Activated CD4-positive, alpha-beta memory T cell treated with anti-CD3 and anti-CD28 coated beads, Interleukin-2, amount 10 ng/mL, durations not matched to agents 7 days and 5 days (primary cell): Measurements from ENCODE around the gene GOLGA5. TPM values are rescaled to one million over a fixed set of nuclear protein-coding genes. Genes with fewer than 3 reads are reported as not detected.

Experiments used
- CTCF ChIA-PET: fragments of 350-600 bp; sonication (Branson Sonifier 250); formaldehyde crosslinking; loops from one replicate; lab custom pipeline; 2021; ENCODE audit warnings: antibody characterized with exemption, inconsistent platforms; lab: Charles Lee
- POLR2A ChIA-PET: fragments of 350-600 bp; sonication (Branson Sonifier 250); formaldehyde crosslinking; loops from one replicate; lab custom pipeline; 2021; ENCODE audit warnings: antibody characterized with exemption; lab: Charles Lee
- DNase-seq: peaks from one replicate; pipeline ENCODE4 v3.0.0-alpha.2; 2020
- H3K27ac Mint-ChIP-seq: one replicate; pipeline ENCODE4 v1.8.0; 2021; ENCODE audit warnings: mild to moderate bottlenecking, mixed read lengths
- H3K27me3 Mint-ChIP-seq: one replicate; pipeline ENCODE4 v1.8.0; 2021; ENCODE audit warnings: mixed read lengths
- H3K36me3 Mint-ChIP-seq: one replicate; pipeline ENCODE4 v1.8.0; 2021; ENCODE audit warnings: low read depth, mixed read lengths
- H3K4me1 Mint-ChIP-seq: one replicate; pipeline ENCODE4 v1.8.0; 2021; ENCODE audit warnings: mixed read lengths
- H3K4me3 Mint-ChIP-seq: one replicate; pipeline ENCODE4 v1.8.0; 2021; ENCODE audit warnings: mild to moderate bottlenecking, mixed read lengths
- H3K9me3 Mint-ChIP-seq: one replicate; pipeline ENCODE4 v1.8.0; 2021; ENCODE audit warnings: mixed read lengths
- total RNA-seq, 2 experiments: library from RNA; stranded (reverse); gene quantifications; one replicate each; pipeline ENCODE4 v1.2.3, GENCODE V29; 2021

Gene GOLGA5
- total RNA-seq, 2 experiments from 2014 or later, result 22.2 to 24.0 TPM

DNA sequence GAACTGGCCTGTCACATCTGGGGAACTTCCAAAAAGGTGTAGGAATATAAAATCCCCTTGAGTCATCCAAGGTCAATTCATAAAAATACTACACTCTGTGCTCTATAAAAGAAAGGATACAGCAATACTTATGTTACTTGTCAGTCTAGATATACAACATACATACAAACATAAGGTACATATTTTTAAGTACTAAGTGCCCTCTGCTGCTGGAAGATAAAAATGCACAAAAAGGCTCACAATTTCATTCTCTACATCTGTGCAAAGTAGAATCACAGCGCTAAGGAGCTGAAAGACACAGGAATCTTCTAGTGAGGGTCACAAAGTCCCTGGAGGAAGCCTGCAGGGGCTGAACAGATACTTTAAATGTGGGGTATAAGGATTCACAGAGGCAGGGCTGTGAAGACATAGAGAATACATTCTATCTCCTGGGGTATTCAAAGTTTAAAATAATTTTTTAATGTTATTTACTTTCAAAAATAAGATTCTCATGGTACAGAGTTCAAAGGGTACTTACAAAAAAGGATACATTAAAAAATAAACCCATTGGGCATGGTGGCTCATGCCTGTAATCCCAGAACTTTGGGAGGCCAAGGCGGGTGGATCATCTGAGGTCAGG lies 10.2 kb upstream of the GOLGA5 start:
- ChIA-PET POLR2A (interaction anchor here (1.0 kb wide), 1 partner anchor 10 kb away, joined by 3 read pairs; the partner anchor contains the start of gene GOLGA5), CTCF (interaction anchor here (0.7 to 7.5 kb wide), 7 partner anchors 9 to 749 kb away, joined by 3 to 82 read pairs (median 5); no protein-coding TSS in a partner anchor)
- Mint-ChIP-seq H3K27me3 (no peaks in the 10 kb centered on the region), H3K4me3 (no peak overlapping the region), H3K4me1 (peaks cover 25% of the 10 kb centered on the region), H3K9me3 (peaks cover 3% of the 10 kb centered on the region), H3K36me3 (no peaks in the 10 kb centered on the region), H3K27ac (no peak overlapping the region)
- DNase-seq, result no peak

DNA sequence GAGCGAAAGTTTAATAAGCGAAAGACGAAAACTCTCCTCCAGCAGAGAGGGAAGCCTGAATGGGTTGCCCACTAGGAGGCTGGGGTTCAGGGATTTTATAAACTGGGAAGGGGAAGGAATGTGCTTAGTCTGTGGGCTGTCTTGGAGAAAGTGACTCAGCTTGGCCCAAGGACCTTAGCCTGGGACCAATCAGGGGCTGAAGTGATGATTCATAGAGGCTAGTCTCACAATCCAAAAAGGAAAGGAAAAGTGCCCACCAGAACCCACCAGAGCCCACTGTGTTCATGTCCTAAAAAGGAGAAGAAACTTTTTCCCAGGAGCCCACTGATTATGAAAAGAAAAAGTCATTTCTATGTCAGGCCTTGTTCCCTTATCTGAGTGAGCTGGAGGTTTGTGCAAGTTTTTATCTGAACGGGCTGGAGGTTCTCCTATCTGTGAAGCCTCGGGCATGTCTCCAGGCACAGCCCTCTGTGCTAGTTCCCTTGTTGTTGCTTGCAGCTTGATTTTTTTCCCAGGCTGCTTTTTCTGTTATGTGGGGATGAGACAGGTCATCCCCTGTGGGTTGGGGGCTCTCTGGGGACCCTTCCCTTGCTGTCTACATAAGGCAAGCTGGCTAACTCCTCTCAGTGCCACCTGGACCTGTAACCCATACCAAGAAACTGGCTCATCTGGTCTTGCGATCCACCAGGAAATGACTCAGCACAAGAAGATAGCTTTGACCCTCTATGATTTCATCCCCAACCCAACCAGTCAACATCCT lies 8.3 kb upstream of the GOLGA5 start:
- no peak overlapping the region for H3K27ac Mint-ChIP-seq
- H3K9me3 Mint-ChIP-seq, result peaks cover 17% of the 10 kb centered on the region
- peaks cover 9% of the 10 kb centered on the region for H3K27me3 Mint-ChIP-seq
- ChIA-PET POLR2A (no interaction called here), CTCF (interaction anchor here (0.7 to 7.5 kb wide), 6 partner anchors 57 to 99 kb away, joined by 3 to 82 read pairs (median 6); no protein-coding TSS in a partner anchor)
- DNase-seq, result no peak
- peaks cover 11% of the 10 kb centered on the region for H3K4me1 Mint-ChIP-seq
- H3K4me3 Mint-ChIP-seq, result no peak overlapping the region
- peaks cover 12% of the 10 kb centered on the region for H3K36me3 Mint-ChIP-seq

DNA sequence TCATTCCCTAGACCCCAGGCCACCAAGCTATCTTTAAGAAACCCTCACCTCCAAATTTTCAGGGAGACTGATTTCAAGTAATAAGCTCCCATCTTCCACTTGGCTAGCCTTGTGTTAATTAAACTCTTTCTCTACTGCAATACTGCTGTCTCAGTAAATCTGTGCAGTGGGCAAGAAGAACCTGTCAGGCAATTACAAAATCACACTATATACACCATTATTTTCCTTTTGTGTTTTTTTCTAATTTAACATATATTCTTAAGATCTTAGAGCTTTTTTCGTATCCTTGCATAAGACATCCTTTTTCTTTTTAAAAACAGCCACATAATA lies 7.7 kb upstream of the GOLGA5 start:
- Mint-ChIP-seq H3K9me3 (peaks cover 18% of the 10 kb centered on the region), H3K4me3 (no peak overlapping the region), H3K36me3 (peaks cover 14% of the 10 kb centered on the region), H3K27me3 (peaks cover 11% of the 10 kb centered on the region), H3K27ac (no peak overlapping the region), H3K4me1 (peaks cover 9% of the 10 kb centered on the region)
- ChIA-PET POLR2A (no interaction called here), CTCF (interaction anchor here (0.8 to 7.5 kb wide), 4 partner anchors 58 to 100 kb away, joined by 3 to 82 read pairs (median 8); no protein-coding TSS in a partner anchor)
- no peak for DNase-seq

DNA sequence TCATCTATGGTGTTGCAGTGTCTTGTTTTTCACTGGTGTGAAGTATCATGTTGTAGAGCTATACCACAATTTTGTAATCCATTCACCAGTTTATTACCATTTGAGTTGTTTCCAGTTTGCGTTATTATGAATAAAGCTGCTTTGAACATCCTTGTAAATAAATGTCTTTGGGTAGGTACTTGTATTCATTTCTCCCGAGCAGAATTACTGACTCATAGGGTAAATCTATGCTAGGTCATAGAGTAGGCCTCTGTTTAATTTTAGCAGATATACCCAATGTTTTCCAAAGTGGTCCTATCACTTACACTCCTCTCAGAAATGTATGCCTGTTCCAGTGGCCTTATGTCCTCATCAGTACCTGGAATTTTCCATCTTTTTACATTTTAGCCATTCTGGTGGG lies 6.6 kb upstream of the GOLGA5 start:
- H3K27me3 Mint-ChIP-seq, result peaks cover 15% of the 10 kb centered on the region
- POLR2A ChIA-PET, result no interaction called here
- H3K36me3 Mint-ChIP-seq, result peaks cover 14% of the 10 kb centered on the region
- H3K9me3 Mint-ChIP-seq, result peaks cover 21% of the 10 kb centered on the region
- no peak overlapping the region for H3K27ac Mint-ChIP-seq
- CTCF ChIA-PET, result interaction anchor here (0.6 to 7.5 kb wide), 4 partner anchors 58 to 101 kb away, joined by 3 to 82 read pairs (median 3); no protein-coding TSS in a partner anchor
- no peak overlapping the region for H3K4me3 Mint-ChIP-seq
- peaks cover 9% of the 10 kb centered on the region for H3K4me1 Mint-ChIP-seq
- DNase-seq, result no peak

DNA sequence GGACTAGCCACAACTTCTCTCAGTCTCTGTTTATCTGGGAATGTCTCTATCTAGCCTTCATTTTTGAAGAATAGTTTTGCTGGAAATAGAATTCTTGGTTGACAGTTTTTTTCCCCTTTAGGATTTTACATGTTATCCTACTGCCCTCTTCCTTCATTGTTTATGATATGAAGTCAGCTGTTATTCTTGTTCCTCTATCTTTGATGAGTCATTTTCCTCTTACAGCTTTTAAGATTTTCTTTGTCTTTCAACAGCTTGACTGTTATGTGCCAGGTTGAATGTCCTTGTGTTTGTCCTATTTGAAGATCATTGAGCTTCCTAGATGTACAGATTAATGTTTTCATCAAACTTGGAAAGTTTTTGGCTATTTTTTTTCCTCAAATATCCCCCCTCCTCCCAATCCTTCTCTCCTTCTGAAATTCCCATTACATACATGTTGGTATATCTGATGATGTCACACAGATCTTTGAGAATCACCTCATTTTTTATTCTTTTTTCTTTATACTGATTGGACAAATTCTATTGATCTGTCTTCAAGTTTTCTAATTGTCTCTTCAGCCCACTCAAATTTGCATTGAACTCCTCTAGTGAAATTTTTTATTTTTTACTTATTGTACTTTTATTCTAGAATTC lies 4.5 kb upstream of the GOLGA5 start:
- CTCF ChIA-PET, result interaction anchor here (1.1 to 1.6 kb wide), 3 partner anchors 63 to 683 kb away, joined by 4 read pairs; partner anchors contain the start of gene ATXN3
- POLR2A ChIA-PET, result no interaction called here
- H3K4me1 Mint-ChIP-seq, result peaks cover 19% of the 10 kb centered on the region
- no peak overlapping the region for H3K4me3 Mint-ChIP-seq
- H3K27ac Mint-ChIP-seq, result no peak overlapping the region
- DNase-seq, result no peak
- H3K9me3 Mint-ChIP-seq, result peaks cover 29% of the 10 kb centered on the region
- peaks cover 15% of the 10 kb centered on the region for H3K27me3 Mint-ChIP-seq
- H3K36me3 Mint-ChIP-seq, result peaks cover 17% of the 10 kb centered on the region

DNA sequence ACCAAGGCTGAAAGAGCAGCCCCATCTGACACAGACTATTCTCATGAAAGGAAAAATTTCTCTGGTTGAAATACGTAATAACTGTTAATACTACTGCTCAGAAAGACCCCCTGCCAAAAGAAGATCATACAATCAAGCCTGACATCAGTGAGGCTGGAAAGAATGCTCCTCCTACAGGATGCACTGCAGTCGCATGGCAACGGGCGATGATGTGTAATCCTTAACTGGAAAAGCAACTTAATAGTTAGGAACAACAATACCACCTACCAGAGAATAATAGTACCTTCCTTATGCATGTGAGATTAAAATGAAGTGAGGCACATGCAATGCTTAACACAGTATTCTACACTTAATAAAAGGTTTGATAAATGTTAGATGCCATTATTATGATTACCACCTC lies 1.2 kb upstream of the GOLGA5 start:
- POLR2A ChIA-PET, result no interaction called here
- Mint-ChIP-seq H3K27ac (no peak overlapping the region), H3K27me3 (peaks cover 15% of the 10 kb centered on the region), H3K4me1 (peaks cover 33% of the 10 kb centered on the region), H3K4me3 (no peak overlapping the region), H3K9me3 (peaks cover 29% of the 10 kb centered on the region), H3K36me3 (peaks cover 26% of the 10 kb centered on the region)
- CTCF ChIA-PET, result interaction anchor here (1.1 to 1.3 kb wide), 3 partner anchors 9 to 107 kb away, joined by 3 to 4 read pairs (median 4); no protein-coding TSS in a partner anchor
- DNase-seq, result no peak

DNA sequence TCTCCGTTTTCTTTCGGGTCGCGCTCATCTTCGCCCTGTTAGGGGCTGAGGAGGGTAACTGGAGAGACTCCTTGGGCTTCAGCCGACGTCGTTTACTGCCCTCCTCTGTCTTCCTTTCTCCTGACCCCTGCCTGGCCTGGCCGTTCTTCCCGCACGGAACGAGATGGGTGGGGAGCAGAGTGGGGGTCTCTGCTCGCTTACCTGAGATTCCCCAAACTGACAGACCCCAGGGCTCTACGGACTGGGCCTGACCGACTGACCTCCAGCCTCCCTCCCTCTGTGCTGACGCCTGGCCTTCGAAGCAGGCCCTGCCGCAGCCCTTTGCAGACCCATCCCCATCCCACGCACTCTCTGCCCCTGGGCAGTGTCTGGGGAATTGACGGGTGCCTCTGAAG lies 439 bp downstream of the GOLGA5 start:
- DNase-seq, result no peak
- peak overlapping the region; percentile 90 for H3K4me3 Mint-ChIP-seq
- peaks cover 12% of the 10 kb centered on the region for H3K27me3 Mint-ChIP-seq
- H3K4me1 Mint-ChIP-seq, result peaks cover 38% of the 10 kb centered on the region
- H3K9me3 Mint-ChIP-seq, result peaks cover 20% of the 10 kb centered on the region
- peaks cover 28% of the 10 kb centered on the region for H3K36me3 Mint-ChIP-seq
- CTCF ChIA-PET, result interaction anchor here (1.4 kb wide), 1 partner anchor 319 kb away, joined by 3 read pairs; no protein-coding TSS in a partner anchor
- H3K27ac Mint-ChIP-seq, result peak overlapping the region; percentile 80
- POLR2A ChIA-PET, result interaction anchor here (0.9 to 1.1 kb wide), 4 partner anchors 11 to 390 kb away, joined by 3 to 4 read pairs (median 3); partner anchors contain the start of genes LYSET and MOAP1

DNA sequence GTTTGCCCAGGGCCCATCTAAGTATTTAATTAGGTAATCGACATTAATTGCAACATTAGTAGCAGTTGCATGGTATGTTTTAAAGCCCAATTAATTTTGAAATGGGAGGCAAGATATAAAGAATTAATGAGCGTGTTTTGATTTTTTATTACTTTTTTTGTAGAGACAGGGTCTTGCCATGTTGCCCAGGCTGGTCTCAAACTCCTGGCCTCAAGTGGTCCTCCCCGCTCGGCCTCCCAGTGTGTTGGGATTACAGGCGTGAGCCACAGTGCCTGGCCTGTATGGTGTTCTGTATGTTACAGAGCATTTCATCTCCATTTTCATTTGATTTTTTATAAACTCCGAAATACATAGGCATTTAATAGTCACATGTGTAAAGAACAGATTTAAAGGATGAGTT lies 856 bp downstream of the GOLGA5 start:
- Mint-ChIP-seq H3K4me3 (peak overlapping the region; percentile 90), H3K4me1 (peaks cover 43% of the 10 kb centered on the region), H3K36me3 (peaks cover 29% of the 10 kb centered on the region), H3K27me3 (peaks cover 10% of the 10 kb centered on the region), H3K27ac (peak overlapping the region; percentile 80), H3K9me3 (peaks cover 16% of the 10 kb centered on the region)
- ChIA-PET CTCF (interaction anchor here (0.8 to 1.1 kb wide), 2 partner anchors 105 to 318 kb away, joined by 3 to 4 read pairs; no protein-coding TSS in a partner anchor), POLR2A (interaction anchor here (1.3 kb wide), 1 partner anchor 52 kb away, joined by 3 read pairs; no protein-coding TSS in a partner anchor)
- no peak for DNase-seq

DNA sequence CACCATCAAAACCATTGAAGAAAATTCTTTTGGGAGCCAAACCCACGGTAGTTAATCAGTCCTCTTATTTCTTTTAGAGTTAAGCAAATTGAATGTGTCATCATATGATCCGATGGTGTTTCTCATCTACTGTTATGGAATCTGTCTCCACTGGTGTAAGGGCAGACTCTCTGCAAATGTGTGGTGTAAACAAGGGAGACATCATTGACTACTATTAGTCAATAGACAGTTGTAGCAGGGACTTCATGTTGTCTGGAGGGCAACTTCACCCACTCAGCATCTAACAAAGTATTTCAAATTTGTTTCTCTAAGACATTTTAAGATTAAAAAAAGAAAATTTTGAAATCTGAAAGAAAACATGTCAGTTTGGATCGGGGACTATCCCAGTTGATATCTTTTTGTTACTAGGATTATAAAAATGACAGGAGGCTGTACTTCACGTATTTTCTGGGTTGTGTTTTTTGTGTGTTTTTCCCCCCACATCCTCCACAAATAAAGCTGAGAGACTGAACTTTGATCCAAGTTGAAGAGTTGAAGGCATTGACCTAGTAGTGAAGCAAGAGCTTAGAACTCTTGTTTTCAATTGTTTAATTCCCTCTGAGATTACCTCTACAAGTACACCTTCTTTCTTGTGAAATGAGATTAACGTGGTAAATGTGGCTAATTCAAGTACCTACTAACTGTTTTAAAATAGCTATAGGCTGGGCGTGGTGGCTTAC lies 4.0 kb downstream of the GOLGA5 start:
- peaks cover 33% of the 10 kb centered on the region for H3K36me3 Mint-ChIP-seq
- H3K4me1 Mint-ChIP-seq, result peaks cover 61% of the 10 kb centered on the region
- DNase-seq, result no peak
- no peak overlapping the region for H3K27ac Mint-ChIP-seq
- POLR2A ChIA-PET, result no interaction called here
- H3K27me3 Mint-ChIP-seq, result no peaks in the 10 kb centered on the region
- CTCF ChIA-PET, result interaction anchor here (0.6 to 1.3 kb wide), 2 partner anchors 341 to 1938 kb away, joined by 3 read pairs; no protein-coding TSS in a partner anchor
- no peak overlapping the region for H3K4me3 Mint-ChIP-seq
- H3K9me3 Mint-ChIP-seq, result peaks cover 3% of the 10 kb centered on the region

DNA sequence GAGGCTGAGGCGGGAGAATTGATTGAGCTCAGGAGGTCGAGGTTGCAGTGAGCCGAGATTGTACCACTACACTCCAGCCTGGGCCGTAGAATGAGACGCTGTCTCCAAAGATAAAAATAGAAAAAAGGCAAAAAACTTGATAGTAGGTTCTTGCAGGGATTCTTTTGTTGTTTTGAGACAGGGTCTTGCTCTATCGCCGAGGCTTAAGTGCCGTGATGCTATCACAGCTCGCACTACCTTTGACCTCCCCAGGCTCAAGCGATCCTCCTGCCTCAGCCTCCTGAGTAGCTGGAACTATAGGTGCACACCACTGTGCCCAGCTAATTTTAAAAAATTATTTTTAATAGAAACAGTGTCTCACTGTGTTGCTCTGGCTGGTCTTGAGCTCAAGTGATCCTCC lies 4.7 kb downstream of the GOLGA5 start:
- H3K9me3 Mint-ChIP-seq, result no peaks in the 10 kb centered on the region
- H3K27ac Mint-ChIP-seq, result no peak overlapping the region
- no peak overlapping the region for H3K4me3 Mint-ChIP-seq
- CTCF ChIA-PET, result interaction anchor here (0.6 to 0.7 kb wide), 2 partner anchors 1176 to 1938 kb away, joined by 3 to 5 read pairs; no protein-coding TSS in a partner anchor
- peaks cover 36% of the 10 kb centered on the region for H3K36me3 Mint-ChIP-seq
- DNase-seq, result no peak
- no peaks in the 10 kb centered on the region for H3K27me3 Mint-ChIP-seq
- peaks cover 55% of the 10 kb centered on the region for H3K4me1 Mint-ChIP-seq
- POLR2A ChIA-PET, result no interaction called here

DNA sequence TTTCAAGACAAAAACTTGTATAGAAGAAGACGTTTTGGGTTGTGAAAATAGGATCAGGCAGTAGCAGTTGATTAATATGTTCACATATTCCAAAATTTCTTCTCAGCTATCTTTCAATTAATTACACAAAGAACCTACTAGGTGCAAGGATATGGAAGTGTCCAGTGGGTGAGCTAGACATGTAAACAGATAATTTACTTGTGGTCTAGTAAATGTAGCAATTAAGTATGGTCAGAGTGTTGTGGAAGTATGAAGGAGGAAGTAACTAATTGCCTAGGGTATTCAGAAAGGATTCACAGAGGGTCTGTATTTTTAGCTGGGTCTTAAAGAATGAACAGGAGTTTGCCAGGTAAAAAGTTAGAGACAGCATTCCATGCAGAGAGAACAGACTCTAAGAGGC lies 5.9 kb downstream of the GOLGA5 start:
- CTCF ChIA-PET, result interaction anchor here (1.0 to 2.2 kb wide), 2 partner anchors 85 to 313 kb away, joined by 5 to 6 read pairs; no protein-coding TSS in a partner anchor
- POLR2A ChIA-PET, result interaction anchor here (1.3 kb wide), 1 partner anchor 82 kb away, joined by 3 read pairs; no protein-coding TSS in a partner anchor
- peaks cover 55% of the 10 kb centered on the region for H3K4me1 Mint-ChIP-seq
- no peak for DNase-seq
- H3K36me3 Mint-ChIP-seq, result peaks cover 42% of the 10 kb centered on the region
- H3K4me3 Mint-ChIP-seq, result no peak overlapping the region
- H3K9me3 Mint-ChIP-seq, result no peaks in the 10 kb centered on the region
- H3K27me3 Mint-ChIP-seq, result no peaks in the 10 kb centered on the region
- H3K27ac Mint-ChIP-seq, result no peak overlapping the region

DNA sequence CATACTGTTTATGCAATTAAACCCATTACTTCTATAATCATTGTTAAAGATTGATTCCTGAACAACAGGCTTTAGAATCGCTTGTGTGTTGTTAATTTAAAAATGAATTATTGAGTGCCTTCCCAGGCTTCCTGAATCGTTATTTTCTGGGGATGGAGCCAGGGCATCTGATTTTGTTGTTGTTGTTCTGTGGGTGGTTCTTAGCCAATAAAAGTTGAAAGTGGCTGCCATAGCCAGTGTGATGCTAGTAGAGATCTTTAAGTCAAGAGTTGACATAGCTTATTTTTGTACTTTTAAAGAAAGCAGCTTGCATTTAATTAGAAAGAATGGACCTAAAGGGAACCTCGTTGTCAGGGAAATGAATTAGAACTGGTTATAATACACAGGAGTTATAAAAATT lies 6.4 kb downstream of the GOLGA5 start:
- Mint-ChIP-seq H3K27me3 (no peaks in the 10 kb centered on the region), H3K27ac (no peak overlapping the region), H3K36me3 (peaks cover 47% of the 10 kb centered on the region), H3K4me1 (peaks cover 50% of the 10 kb centered on the region), H3K4me3 (no peak overlapping the region), H3K9me3 (no peaks in the 10 kb centered on the region)
- POLR2A ChIA-PET, result interaction anchor here (1.3 kb wide), 1 partner anchor 83 kb away, joined by 3 read pairs; no protein-coding TSS in a partner anchor
- DNase-seq, result no peak
- CTCF ChIA-PET, result interaction anchor here (0.5 to 2.2 kb wide), 4 partner anchors 85 to 768 kb away, joined by 3 to 6 read pairs (median 4); no protein-coding TSS in a partner anchor
